ENCODE measurements around the gene BUB1B.

DNA sequence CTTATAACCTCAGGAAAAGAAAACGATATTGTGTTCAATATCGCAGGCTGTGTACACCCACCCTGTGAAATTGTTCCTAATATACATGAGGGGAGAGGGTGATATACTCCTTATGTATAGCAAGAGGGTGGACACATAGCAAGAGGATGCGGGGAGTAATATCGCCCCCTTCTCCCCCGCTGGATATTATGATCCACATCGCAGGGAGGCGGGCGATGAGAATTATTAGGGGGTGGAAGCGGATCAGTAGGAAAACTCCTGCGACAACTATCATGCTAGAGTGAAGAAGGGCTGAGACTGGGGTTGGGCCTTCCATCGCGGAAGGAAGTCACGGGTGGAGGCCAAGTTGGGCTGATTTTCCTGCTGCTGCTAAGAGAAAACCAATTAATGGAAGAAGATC, 27.3 kb upstream of the BUB1B start:
- TF ChIP-seq EGR1 (IDR thresholded peaks at IDR 0.05; ENCODE audit: low read depth in 2 of 2), result no peak
- TF ChIP-seq, protein P1, sequence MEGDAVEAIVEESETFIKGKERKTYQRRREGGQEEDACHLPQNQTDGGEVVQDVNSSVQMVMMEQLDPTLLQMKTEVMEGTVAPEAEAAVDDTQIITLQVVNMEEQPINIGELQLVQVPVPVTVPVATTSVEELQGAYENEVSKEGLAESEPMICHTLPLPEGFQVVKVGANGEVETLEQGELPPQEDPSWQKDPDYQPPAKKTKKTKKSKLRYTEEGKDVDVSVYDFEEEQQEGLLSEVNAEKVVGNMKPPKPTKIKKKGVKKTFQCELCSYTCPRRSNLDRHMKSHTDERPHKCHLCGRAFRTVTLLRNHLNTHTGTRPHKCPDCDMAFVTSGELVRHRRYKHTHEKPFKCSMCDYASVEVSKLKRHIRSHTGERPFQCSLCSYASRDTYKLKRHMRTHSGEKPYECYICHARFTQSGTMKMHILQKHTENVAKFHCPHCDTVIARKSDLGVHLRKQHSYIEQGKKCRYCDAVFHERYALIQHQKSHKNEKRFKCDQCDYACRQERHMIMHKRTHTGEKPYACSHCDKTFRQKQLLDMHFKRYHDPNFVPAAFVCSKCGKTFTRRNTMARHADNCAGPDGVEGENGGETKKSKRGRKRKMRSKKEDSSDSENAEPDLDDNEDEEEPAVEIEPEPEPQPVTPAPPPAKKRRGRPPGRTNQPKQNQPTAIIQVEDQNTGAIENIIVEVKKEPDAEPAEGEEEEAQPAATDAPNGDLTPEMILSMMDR (IDR thresholded peaks at IDR 0.05; ENCODE audit: low read depth, low read length, missing input control), result no peak
- TF ChIP-seq SP1 (IDR thresholded peaks at IDR 0.05), result no peak
- TF ChIP-seq GABPA (IDR thresholded peaks at IDR 0.05 in 1 of 2, conservative IDR thresholded peaks at IDR 0.05 in 1 of 2), result no peak
